ENCODE measurements around the gene CRIP3. TPM values are rescaled to one million over a fixed set of nuclear protein-coding genes. Genes with fewer than 3 reads are reported as not detected.

The CRIP3 gene
- total and polyA plus RNA-seq, 2 of the 13 experiments (the other 11 are each of a cell fraction or from before 2014, with no cell fraction given), result 6.3 to 9.3 TPM

DNA sequence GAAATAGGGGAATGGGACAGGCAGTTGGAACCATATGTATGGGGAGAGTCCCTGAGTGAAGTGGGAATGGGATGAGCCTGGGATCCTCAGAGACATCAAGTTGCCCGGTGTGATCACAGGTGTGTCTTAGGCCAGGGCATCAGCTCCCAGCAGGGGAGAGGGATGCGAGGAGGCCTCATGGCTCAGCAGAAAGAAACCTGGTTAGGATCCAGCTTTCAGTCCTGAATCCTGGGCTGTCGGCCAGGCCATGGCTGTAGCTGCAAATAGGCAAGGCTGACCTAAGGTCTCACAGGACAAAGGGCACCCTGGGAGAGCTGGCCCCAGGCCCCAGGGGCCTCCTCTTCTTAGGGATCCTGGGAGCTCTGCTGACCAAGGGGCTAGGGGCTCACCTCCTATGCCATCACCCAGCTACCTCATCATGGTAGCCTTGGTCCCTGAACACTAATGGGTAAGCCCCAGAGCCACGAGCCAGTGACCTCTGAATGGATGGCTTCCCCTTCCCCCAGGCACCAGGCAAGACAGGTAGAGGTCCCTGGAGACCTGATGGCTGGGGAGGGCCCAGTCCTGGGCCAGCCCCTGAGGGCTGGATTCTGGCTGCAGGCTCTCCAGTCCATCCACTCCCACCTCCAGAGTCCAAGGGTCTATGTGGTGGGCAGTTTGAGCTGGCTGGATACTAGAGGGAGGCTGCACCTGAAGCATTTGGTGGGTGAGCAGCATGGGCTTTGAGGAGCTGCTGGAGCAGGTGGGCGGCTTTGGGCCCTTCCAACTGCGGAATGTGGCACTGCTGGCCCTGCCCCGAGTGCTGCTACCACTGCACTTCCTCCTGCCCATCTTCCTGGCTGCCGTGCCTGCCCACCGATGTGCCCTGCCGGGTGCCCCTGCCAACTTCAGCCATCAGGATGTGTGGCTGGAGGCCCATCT, 10.7 kb downstream of the CRIP3 start, which contains the start of gene SLC22A7 (continued):
- TF ChIP-seq, protein P1, sequence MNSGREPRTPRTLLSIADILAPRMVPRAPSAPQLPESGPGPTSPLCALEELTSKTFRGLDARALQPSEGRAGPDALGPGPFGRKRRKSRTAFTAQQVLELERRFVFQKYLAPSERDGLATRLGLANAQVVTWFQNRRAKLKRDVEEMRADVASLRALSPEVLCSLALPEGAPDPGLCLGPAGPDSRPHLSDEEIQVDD (CRISPR knock-in tag; IDR thresholded peaks at IDR 0.05; ENCODE audit: borderline replicate concordance), result no peak
- TF ChIP-seq ZNF468 (CRISPR knock-in tag; IDR thresholded peaks at IDR 0.05) (peak; percentile 79; the same call in 1 of the 2 replicates), SIN3B (IDR thresholded peaks at IDR 0.05; ENCODE audit: low read length) (no peak), WIZ (CRISPR knock-in tag; IDR thresholded peaks at IDR 0.05) (peak; percentile 71; the same call in 1 of the 2 replicates), ZNF724P (CRISPR knock-in tag; IDR thresholded peaks at IDR 0.05; ENCODE audit: borderline replicate concordance) (peak; percentile 92; the same call in 1 of the 2 replicates), ZNF605 (CRISPR knock-in tag; IDR thresholded peaks at IDR 0.05) (peak; percentile 43; the same call in 1 of the 2 replicates), ELF3 (CRISPR knock-in tag; IDR thresholded peaks at IDR 0.05) (no peak), MED1 (CRISPR knock-in tag; IDR thresholded peaks at IDR 0.05) (peak; percentile 76), SIX1 (CRISPR knock-in tag; IDR thresholded peaks at IDR 0.05; ENCODE audit: borderline replicate concordance) (no peak)
- TF ChIP-seq, protein P2, sequence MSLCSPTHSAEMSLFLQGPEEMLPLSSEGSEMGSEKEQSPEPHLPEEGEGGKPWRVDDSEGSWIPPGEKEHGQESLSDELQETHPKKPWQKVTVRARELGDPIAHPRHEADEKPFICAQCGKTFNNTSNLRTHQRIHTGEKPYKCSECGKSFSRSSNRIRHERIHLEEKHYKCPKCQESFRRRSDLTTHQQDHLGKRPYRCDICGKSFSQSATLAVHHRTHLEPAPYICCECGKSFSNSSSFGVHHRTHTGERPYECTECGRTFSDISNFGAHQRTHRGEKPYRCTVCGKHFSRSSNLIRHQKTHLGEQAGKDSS (CRISPR knock-in tag; IDR thresholded peaks at IDR 0.05; ENCODE audit: borderline replicate concordance, low read depth), result peak; percentile 41; the same call in 1 of the 2 replicates
- TF ChIP-seq, protein P3, sequence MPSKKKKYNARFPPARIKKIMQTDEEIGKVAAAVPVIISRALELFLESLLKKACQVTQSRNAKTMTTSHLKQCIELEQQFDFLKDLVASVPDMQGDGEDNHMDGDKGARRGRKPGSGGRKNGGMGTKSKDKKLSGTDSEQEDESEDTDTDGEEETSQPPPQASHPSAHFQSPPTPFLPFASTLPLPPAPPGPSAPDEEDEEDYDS (CRISPR knock-in tag; IDR thresholded peaks at IDR 0.05), result peak; percentile 28; the same call in 1 of the 2 replicates
